Activated T-helper 17 cell treated with anti-CD3 and anti-CD28 coated beads, Interleukin-2, amount 50 U/mL, for 72 hours (primary cell): ENCODE results near the gene GRID1. TPM values are rescaled to one million over a fixed set of nuclear protein-coding genes. Genes with fewer than 3 reads are reported as not detected.

Experiments
- ATAC-seq: fragments of 150-1000 bp; cut with Tn5 transposase; replicated peaks from 2 replicates; pipeline ENCODE4 v1.10.0; 2021; ENCODE audit warnings: mild to moderate bottlenecking, moderate library complexity
- H3K27ac Mint-ChIP-seq: one replicate; pipeline ENCODE4 v1.8.0; 2022; ENCODE audit warnings: mixed read lengths
- H3K27me3 Mint-ChIP-seq: one replicate; pipeline ENCODE4 v1.8.0; 2022; ENCODE audit warnings: mixed read lengths
- H3K36me3 Mint-ChIP-seq: one replicate; pipeline ENCODE4 v1.8.0; 2022; ENCODE audit warnings: low read depth, mild to moderate bottlenecking, mixed read lengths
- H3K4me1 Mint-ChIP-seq: one replicate; pipeline ENCODE4 v1.8.0; 2022; ENCODE audit warnings: mixed read lengths
- H3K4me3 Mint-ChIP-seq: one replicate; pipeline ENCODE4 v1.8.0; 2022; ENCODE audit warnings: mild to moderate bottlenecking, mixed read lengths
- H3K9me3 Mint-ChIP-seq: one replicate; pipeline ENCODE4 v1.8.0; 2022; ENCODE audit warnings: mixed read lengths
- total RNA-seq, 2 donors: library from RNA; stranded (reverse); gene quantifications; one replicate each; pipeline ENCODE4 v1.2.3, GENCODE V29; 2022

The GRID1 gene
- total RNA-seq, 2 donors from 2014 or later = not detected

- Mint-ChIP-seq H3K4me3 (no peak overlapping the region), H3K27ac (no peak overlapping the region), H3K36me3 (no peaks in the 10 kb centered on the region), H3K4me1 (no peaks in the 10 kb centered on the region), H3K27me3 (peaks cover 41% of the 10 kb centered on the region), H3K9me3 (no peaks in the 10 kb centered on the region)
- no peak for ATAC-seq
Observed at GRCh38 chr10:86385806-86386205, 19.2 kb upstream of the GRID1 start.

GRCh38 chr10:86377797-86378146 is 11.2 kb upstream of the GRID1 start:
- H3K36me3 Mint-ChIP-seq = no peaks in the 10 kb centered on the region

GRCh38 chr10:86376852-86377796 is 10.5 kb upstream of the GRID1 start:
- ATAC-seq = peak; percentile 97
- no peaks in the 10 kb centered on the region for H3K4me1 Mint-ChIP-seq
- no peak overlapping the region for H3K4me3 Mint-ChIP-seq

More at GRCh38 chr10:86377797-86378146, 11.2 kb upstream of the GRID1 start:
- Mint-ChIP-seq H3K9me3 (no peaks in the 10 kb centered on the region), H3K27ac (no peak overlapping the region), H3K4me1 (no peaks in the 10 kb centered on the region), H3K27me3 (peaks cover 39% of the 10 kb centered on the region), H3K4me3 (no peak overlapping the region)
- no peak for ATAC-seq

GRCh38 chr10:86376403-86376802 is 9.8 kb upstream of the GRID1 start:
- ATAC-seq = no peak
- Mint-ChIP-seq H3K4me3 (no peak overlapping the region), H3K27me3 (peaks cover 36% of the 10 kb centered on the region)

More at GRCh38 chr10:86376852-86377796, 10.5 kb upstream of the GRID1 start:
- Mint-ChIP-seq H3K27me3 (peaks cover 38% of the 10 kb centered on the region), H3K27ac (no peak overlapping the region), H3K36me3 (no peaks in the 10 kb centered on the region), H3K9me3 (no peaks in the 10 kb centered on the region)

GRCh38 chr10:86375204-86375603 is 8.6 kb upstream of the GRID1 start:
- H3K27me3 Mint-ChIP-seq = peaks cover 35% of the 10 kb centered on the region
- H3K27ac Mint-ChIP-seq = no peak overlapping the region
- no peak for ATAC-seq
- H3K36me3 Mint-ChIP-seq = no peaks in the 10 kb centered on the region
- no peak overlapping the region for H3K4me3 Mint-ChIP-seq
- H3K9me3 Mint-ChIP-seq = no peaks in the 10 kb centered on the region
- H3K4me1 Mint-ChIP-seq = no peaks in the 10 kb centered on the region

More at GRCh38 chr10:86376403-86376802, 9.8 kb upstream of the GRID1 start:
- no peaks in the 10 kb centered on the region for H3K4me1 Mint-ChIP-seq
- no peak overlapping the region for H3K27ac Mint-ChIP-seq
- H3K9me3 Mint-ChIP-seq = no peaks in the 10 kb centered on the region
- no peaks in the 10 kb centered on the region for H3K36me3 Mint-ChIP-seq

- Mint-ChIP-seq H3K27ac (no peak overlapping the region), H3K4me1 (no peaks in the 10 kb centered on the region), H3K4me3 (no peak overlapping the region), H3K27me3 (peaks cover 34% of the 10 kb centered on the region), H3K36me3 (no peaks in the 10 kb centered on the region), H3K9me3 (no peaks in the 10 kb centered on the region)
- no peak for ATAC-seq
Observed at GRCh38 chr10:86374664-86375063, 8.1 kb upstream of the GRID1 start.

- H3K36me3 Mint-ChIP-seq = no peaks in the 10 kb centered on the region
- peaks cover 42% of the 10 kb centered on the region for H3K27me3 Mint-ChIP-seq
- H3K9me3 Mint-ChIP-seq = no peaks in the 10 kb centered on the region
- ATAC-seq = no peak
- no peak overlapping the region for H3K27ac Mint-ChIP-seq
- H3K4me3 Mint-ChIP-seq = no peak overlapping the region
- H3K4me1 Mint-ChIP-seq = no peaks in the 10 kb centered on the region
Observed at GRCh38 chr10:86373828-86374227, 7.2 kb upstream of the GRID1 start.

- Mint-ChIP-seq H3K9me3 (no peaks in the 10 kb centered on the region), H3K4me1 (no peaks in the 10 kb centered on the region), H3K27ac (no peak overlapping the region), H3K27me3 (peaks cover 43% of the 10 kb centered on the region), H3K36me3 (no peaks in the 10 kb centered on the region), H3K4me3 (no peak overlapping the region)
- no peak for ATAC-seq
Observed at GRCh38 chr10:86373251-86373650, 6.7 kb upstream of the GRID1 start.

- H3K36me3 Mint-ChIP-seq = no peaks in the 10 kb centered on the region
- no peaks in the 10 kb centered on the region for H3K9me3 Mint-ChIP-seq
- no peak for ATAC-seq
- no peaks in the 10 kb centered on the region for H3K4me1 Mint-ChIP-seq
- no peak overlapping the region for H3K4me3 Mint-ChIP-seq
- H3K27ac Mint-ChIP-seq = no peak overlapping the region
- peaks cover 44% of the 10 kb centered on the region for H3K27me3 Mint-ChIP-seq
Observed at GRCh38 chr10:86372784-86373239, 6.2 kb upstream of the GRID1 start.

- no peaks in the 10 kb centered on the region for H3K4me1 Mint-ChIP-seq
- H3K4me3 Mint-ChIP-seq = no peak overlapping the region
- H3K9me3 Mint-ChIP-seq = no peaks in the 10 kb centered on the region
- peaks cover 46% of the 10 kb centered on the region for H3K27me3 Mint-ChIP-seq
- no peaks in the 10 kb centered on the region for H3K36me3 Mint-ChIP-seq
- no peak for ATAC-seq
- no peak overlapping the region for H3K27ac Mint-ChIP-seq
Observed at GRCh38 chr10:86372119-86372783, 5.7 kb upstream of the GRID1 start.

GRCh38 chr10:86371691-86372090 is 5.1 kb upstream of the GRID1 start:
- Mint-ChIP-seq H3K4me1 (no peaks in the 10 kb centered on the region), H3K9me3 (no peaks in the 10 kb centered on the region), H3K36me3 (no peaks in the 10 kb centered on the region), H3K4me3 (no peak overlapping the region), H3K27me3 (peaks cover 46% of the 10 kb centered on the region), H3K27ac (no peak overlapping the region)
- no peak for ATAC-seq

- Mint-ChIP-seq H3K36me3 (no peaks in the 10 kb centered on the region), H3K4me1 (no peaks in the 10 kb centered on the region), H3K27me3 (peaks cover 46% of the 10 kb centered on the region), H3K27ac (no peak overlapping the region), H3K9me3 (no peaks in the 10 kb centered on the region), H3K4me3 (no peak overlapping the region)
- no peak for ATAC-seq
Observed at GRCh38 chr10:86371116-86371515, 4.5 kb upstream of the GRID1 start.

- Mint-ChIP-seq H3K9me3 (no peaks in the 10 kb centered on the region), H3K4me3 (no peak overlapping the region), H3K27ac (no peak overlapping the region), H3K36me3 (no peaks in the 10 kb centered on the region), H3K4me1 (peaks cover 6% of the 10 kb centered on the region), H3K27me3 (peaks cover 54% of the 10 kb centered on the region)
- no peak for ATAC-seq
Observed at GRCh38 chr10:86370006-86370585, 3.5 kb upstream of the GRID1 start.

- Mint-ChIP-seq H3K27ac (no peak overlapping the region), H3K36me3 (no peaks in the 10 kb centered on the region), H3K4me1 (peaks cover 6% of the 10 kb centered on the region), H3K9me3 (no peaks in the 10 kb centered on the region), H3K4me3 (no peak overlapping the region), H3K27me3 (peaks cover 55% of the 10 kb centered on the region)
- ATAC-seq = no peak
Observed at GRCh38 chr10:86368987-86369386, 2.4 kb upstream of the GRID1 start.
